GM19240 (cell line): ENCODE measurements around the gene TRMT5.

Source experiments
- DNase-seq: peaks from one replicate; pipeline ENCODE4 v3.0.0; 2011; ENCODE audit warnings: low spot score; ENCODE audit not compliant: insufficient read length

TRMT5 gene

DNA sequence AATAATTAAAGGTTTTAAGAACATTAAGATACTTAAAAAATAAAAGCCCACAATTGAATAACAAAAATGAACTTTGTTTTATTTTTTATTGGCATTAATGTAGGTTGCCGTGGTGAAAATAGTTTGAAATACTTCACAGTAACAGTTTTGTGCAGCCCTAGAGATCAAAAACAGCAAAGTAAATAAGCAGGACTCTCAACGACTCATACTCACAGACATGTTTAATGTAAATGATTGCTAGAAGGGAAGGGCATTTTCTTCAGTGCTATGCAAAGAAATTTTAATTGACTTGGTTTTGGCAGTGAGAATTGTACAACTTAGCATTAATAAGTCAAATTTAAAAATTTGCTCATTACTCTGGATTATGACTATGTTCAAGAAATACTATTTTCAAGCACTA, 16.0 kb downstream of the TRMT5 start:
- DNase-seq = no peak

- no peak for DNase-seq
Measured at GRCh38 chr14:60963761-60964160, 17.1 kb downstream of the TRMT5 start.

DNA sequence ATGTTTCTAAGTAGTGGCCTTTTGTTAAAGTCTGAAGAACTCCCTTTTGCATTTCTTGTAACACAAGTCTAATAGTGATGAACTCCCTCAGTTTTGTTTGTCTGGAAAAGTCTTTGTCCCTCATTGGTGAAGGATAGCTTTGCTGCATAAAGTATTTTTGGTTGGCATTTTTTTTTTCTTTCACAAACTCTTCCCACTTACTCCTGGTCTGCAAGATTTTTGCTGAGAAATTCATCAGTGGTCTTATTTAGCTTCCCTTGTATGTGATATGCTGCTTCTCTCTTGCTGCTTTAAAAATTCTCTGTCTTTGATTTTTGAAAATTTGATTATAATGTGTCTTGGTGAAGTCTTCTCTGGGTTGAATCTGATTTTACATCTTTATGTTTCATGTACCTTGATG, 22.7 kb downstream of the TRMT5 start:
- DNase-seq = no peak

- DNase-seq = no peak
Measured at GRCh38 chr14:60956632-60957031, 24.2 kb downstream of the TRMT5 start.

DNA sequence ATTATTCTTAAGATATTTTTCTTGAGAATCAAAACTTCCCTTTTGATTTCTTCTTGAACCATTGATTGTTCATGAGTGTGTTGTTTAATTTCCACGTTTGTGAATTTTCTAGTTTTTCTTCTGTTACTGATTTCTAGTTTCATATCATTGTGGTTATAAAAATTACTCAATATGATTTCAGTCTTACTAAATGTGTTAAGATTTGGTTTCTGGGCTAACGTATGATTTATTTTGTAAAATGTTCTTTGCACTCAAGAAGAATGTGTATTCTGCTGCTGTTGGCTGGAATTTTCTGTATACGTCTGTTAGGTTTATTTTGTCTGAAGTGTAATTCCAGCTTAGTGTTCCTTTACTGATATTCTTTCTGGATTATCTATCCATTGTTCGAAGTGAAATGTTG, 24.7 kb downstream of the TRMT5 start:
- no peak for DNase-seq

GRCh38 chr14:60951776-60952435, 29.0 kb downstream of the TRMT5 start:
- DNase-seq = no peak

DNA sequence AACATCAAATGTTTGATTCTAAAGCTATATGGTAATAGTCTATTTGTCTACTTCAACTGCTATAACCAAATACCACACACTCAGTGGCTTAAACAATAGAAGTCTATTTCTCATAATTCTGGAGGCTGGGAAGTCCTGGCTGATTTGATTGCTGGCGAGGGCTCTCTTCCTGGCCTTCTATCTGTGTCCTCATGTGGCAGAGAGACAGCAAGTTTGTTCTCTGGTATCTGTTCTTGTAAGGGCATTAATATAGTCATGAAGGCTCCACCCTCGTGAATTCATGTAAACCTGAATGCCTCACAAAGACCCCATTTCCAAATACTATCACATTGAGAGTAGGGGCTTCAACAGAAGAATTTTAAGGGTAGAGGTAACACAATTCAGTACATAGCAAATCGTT, 34.1 kb downstream of the TRMT5 start:
- DNase-seq = no peak

DNA sequence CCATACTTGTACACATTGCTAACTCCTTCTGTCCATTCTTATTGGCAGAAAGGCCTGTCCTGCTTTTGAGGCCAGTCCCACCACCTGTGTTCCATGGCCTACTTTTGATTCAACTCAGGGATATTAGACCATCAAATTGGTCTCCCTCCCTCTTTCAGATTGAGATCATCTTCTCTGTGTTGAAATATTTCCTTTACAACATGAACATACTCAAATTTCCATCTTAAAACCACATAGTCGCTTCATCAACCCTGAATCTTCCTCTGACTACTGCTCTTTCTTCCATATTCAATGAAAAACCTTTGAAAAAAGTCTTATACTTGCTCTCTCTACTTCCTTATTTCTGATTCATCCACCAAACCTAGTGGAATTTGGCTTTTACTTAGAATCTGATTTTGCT, 34.9 kb downstream of the TRMT5 start:
- DNase-seq = no peak

- DNase-seq = no peak
Measured at GRCh38 chr14:60944204-60944603, 36.7 kb downstream of the TRMT5 start.

GRCh38 chr14:60943637-60944032, 37.2 kb downstream of the TRMT5 start:
- no peak for DNase-seq

- no peak for DNase-seq
Measured at GRCh38 chr14:60935319-60935718, 45.6 kb downstream of the TRMT5 start.

- no peak for DNase-seq
Measured at GRCh38 chr14:60933920-60934655, 46.8 kb downstream of the TRMT5 start.

DNA sequence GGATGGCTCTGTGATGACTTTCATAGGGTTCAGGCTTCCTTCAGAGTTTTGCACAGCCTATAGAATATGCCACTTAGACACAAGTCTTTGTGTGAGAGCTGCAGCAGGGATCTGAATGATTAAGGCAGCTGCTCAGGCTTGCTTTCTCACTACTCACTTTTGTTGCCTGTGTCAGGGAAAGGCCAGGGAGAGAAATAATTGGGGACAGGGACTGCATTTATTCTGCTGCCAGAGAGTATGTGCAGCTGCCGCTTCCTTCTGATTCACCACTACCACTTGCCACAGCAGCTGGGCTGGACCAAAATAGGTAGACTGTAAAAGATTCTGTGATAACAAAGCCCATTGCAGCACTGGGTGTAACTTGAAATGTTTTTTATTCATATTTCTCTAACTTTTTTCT, 49.7 kb downstream of the TRMT5 start:
- no peak for DNase-seq

- peak; percentile 11 for DNase-seq
Measured at GRCh38 chr14:60926002-60926401, 54.9 kb downstream of the TRMT5 start.

DNA sequence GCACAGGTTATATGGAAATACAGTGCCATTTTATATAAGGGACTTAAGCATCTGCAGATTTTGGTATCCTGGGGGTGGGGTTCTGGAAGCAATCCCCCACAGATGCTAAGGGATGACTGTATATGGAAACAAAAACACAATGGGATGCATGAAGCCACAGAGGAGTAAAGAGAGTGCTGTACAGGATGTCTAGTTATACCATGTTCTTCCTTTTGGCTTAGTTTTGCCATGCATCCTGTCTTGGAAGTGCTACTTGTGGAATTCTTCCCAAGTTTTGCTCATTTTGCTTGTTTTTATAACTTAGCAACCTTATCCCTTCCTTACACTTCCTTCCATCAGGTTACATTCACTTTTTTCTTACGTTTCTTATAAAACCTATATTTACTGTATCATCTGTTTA, 55.6 kb downstream of the TRMT5 start:
- DNase-seq = no peak

DNA sequence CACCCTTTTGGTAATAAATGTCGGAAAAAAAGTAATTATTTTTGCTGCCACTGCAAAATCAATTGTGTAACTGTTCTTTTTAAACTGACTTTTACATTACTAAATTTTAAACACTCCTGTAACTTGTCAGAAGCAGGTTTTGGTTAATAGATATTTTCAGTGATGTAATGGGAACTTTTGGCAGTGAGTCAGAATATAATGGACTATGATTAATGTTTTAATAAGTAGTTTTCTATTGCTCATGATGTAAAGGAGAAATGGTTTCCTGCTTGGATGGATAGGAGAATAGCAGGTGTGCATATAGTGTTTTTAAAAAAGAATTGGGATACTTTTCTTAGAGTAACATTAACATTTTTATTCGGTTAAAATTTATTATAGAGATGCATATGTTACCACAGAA, 58.8 kb downstream of the TRMT5 start:
- no peak for DNase-seq
